Measurements from ENCODE around the gene KCNMA1.

GRCh38 chr10:77377034-77377433 lies 260.6 kb downstream of the KCNMA1 start:
- TF ChIP-seq CTCF (IDR thresholded peaks at IDR 0.05) (no peak), POLR2A (IDR thresholded peaks at IDR 0.05) (no peak)
